Measurements from ENCODE around the gene SIM2. TPM values are rescaled to one million over a fixed set of nuclear protein-coding genes. Genes with fewer than 3 reads are reported as not detected.

Gene SIM2
- total RNA-seq, 4 donors from 2014 or later, result 0.36 TPM; not detected in 3

DNA sequence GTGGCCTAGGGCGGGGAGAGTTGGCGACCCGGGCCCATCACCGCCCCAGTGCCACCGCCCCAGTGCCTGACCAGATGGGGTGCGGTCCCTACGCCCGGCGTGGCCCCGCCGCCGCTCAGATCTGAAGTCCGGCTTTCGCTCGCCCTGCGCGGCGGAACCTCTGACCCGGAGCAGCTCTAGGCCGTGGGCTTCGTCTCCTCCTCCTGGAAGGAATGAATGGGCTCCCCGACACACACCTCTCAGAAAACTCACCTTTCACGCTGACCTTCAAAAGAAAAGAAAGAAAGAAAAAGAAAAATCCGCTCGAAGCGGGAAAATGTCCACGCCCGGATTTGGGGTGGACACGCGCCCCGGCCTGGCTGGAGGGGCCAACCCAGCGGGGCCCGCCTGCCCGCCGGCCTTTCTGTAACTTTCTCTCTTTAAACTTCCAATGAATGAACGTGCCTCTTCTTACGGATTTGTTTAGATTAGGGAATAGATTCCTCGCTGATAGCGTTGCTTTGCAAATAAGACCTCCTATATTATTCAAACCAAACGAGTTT lies 5.4 kb upstream of the SIM2 start:
- 12 to 17% methylated on average over 35 to 36 of the region's 40 CpGs for WGBS, 2 donors
- no peak for DNase-seq (ENCODE audit: low spot score in 2 of 2)
- intact Hi-C loops (cut with DNase I; ENCODE audit: low total_unique reads), result no loop called here
- no peak overlapping the region for H3K4me3 ChIP-seq (ENCODE audit: low read depth, poor library complexity, severe bottlenecking)
- no peak for TF ChIP-seq POLR2A (IDR thresholded peaks at IDR 0.05)
- TF ChIP-seq, protein P1, sequence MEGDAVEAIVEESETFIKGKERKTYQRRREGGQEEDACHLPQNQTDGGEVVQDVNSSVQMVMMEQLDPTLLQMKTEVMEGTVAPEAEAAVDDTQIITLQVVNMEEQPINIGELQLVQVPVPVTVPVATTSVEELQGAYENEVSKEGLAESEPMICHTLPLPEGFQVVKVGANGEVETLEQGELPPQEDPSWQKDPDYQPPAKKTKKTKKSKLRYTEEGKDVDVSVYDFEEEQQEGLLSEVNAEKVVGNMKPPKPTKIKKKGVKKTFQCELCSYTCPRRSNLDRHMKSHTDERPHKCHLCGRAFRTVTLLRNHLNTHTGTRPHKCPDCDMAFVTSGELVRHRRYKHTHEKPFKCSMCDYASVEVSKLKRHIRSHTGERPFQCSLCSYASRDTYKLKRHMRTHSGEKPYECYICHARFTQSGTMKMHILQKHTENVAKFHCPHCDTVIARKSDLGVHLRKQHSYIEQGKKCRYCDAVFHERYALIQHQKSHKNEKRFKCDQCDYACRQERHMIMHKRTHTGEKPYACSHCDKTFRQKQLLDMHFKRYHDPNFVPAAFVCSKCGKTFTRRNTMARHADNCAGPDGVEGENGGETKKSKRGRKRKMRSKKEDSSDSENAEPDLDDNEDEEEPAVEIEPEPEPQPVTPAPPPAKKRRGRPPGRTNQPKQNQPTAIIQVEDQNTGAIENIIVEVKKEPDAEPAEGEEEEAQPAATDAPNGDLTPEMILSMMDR (IDR thresholded peaks at IDR 0.05), result no peak

DNA sequence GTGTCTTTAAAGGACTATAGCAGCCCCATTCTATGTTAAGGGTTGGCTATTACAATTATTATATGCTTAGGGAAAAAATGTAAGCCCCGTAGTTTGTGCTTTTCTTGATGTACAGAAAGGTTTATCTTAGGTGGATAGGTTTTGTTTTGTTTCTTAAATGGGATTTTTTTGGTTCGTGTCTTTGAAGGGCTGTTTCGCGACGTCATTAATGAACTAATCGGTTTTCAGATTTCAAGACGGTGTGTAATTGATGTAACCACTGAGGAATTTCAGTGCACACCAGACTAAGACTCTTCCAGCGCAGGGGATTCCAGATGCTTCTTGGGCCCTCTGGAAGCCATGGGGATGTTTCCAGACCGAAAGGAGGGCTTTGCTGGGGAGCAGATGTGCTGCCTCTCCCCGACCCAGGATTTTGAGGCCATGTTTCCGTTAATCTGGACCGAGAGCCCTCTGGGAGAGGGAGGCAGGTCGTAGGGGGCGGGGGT lies 4.8 kb upstream of the SIM2 start:
- WGBS, 2 donors, result 14% methylated on average over 14 of the region's 14 CpGs
- no peak for DNase-seq (ENCODE audit: low spot score in 2 of 2)
- intact Hi-C loops (cut with DNase I; ENCODE audit: low total_unique reads), result no loop called here
- no peak overlapping the region for H3K4me3 ChIP-seq (ENCODE audit: low read depth, poor library complexity, severe bottlenecking)
- TF ChIP-seq, protein P1 (IDR thresholded peaks at IDR 0.05), result no peak
- TF ChIP-seq POLR2A (IDR thresholded peaks at IDR 0.05), result no peak

DNA sequence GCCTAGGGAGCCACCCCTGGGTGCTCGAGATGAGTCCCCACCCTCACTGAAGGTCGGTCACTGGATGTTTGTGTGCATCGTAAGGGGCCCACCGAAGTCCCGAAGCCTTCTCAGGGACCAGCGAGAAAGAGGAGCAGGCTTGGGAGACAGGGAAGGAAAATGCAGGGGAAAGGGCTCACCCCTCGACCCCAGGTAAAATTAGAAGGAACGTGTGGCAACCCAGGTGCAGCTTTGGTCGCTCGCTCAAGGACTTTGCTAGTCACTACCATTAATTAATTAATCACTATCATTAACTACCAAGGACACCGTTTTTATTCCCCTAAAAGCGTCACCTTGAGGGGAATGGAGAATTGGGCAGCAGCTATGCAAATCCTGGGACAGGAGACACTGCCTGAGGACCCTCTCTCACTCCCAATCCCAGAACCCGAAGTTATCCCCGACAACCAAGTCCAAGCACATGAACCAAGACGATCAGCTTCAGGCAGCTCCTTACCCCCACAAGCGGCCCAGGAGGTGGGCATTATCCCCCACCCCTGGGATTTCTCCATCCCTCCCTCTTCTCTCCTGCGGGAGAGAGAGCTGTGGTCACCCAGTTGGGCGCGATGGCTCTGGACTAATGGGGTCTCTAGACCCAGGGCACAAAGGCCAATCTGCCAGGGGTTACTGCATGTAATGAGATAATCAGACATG lies 4.2 kb upstream of the SIM2 start:
- WGBS, 2 donors, result 12 to 18% methylated on average over 19 of the region's 19 CpGs
- no peak for TF ChIP-seq POLR2A (IDR thresholded peaks at IDR 0.05)
- TF ChIP-seq, protein P1 (IDR thresholded peaks at IDR 0.05), result no peak
- no peak overlapping the region for H3K4me3 ChIP-seq (ENCODE audit: low read depth, poor library complexity, severe bottlenecking)
- DNase-seq (ENCODE audit: low spot score in 2 of 2), result no peak
- intact Hi-C loops (cut with DNase I; ENCODE audit: low total_unique reads), result no loop called here

DNA sequence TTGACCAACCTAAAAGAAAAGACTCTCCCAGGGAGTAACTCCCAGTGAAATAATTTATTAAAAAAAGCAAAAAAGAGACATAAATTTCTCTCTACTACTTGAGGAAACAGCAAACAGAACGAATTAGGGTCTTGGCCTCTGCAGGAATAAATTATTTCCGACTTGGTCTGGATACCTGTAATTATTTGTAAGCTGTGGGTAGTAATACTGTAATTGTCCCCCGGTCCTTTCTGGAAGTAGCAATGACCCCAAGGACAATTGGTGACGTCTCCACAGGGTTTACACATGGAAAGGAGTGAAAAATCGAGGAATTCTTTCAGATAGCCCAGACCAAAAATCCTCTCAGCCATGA lies 3.7 kb upstream of the SIM2 start:
- DNase-seq (ENCODE audit: low spot score in 2 of 2), result no peak
- intact Hi-C loops (cut with DNase I; ENCODE audit: low total_unique reads), result no loop called here
- TF ChIP-seq, protein P1 (IDR thresholded peaks at IDR 0.05), result no peak
- no peak for TF ChIP-seq POLR2A (IDR thresholded peaks at IDR 0.05)
- H3K4me3 ChIP-seq (ENCODE audit: low read depth, poor library complexity, severe bottlenecking), result no peak overlapping the region
- WGBS, 2 donors, result 38 to 41% methylated on average over 5 of the region's 5 CpGs

DNA sequence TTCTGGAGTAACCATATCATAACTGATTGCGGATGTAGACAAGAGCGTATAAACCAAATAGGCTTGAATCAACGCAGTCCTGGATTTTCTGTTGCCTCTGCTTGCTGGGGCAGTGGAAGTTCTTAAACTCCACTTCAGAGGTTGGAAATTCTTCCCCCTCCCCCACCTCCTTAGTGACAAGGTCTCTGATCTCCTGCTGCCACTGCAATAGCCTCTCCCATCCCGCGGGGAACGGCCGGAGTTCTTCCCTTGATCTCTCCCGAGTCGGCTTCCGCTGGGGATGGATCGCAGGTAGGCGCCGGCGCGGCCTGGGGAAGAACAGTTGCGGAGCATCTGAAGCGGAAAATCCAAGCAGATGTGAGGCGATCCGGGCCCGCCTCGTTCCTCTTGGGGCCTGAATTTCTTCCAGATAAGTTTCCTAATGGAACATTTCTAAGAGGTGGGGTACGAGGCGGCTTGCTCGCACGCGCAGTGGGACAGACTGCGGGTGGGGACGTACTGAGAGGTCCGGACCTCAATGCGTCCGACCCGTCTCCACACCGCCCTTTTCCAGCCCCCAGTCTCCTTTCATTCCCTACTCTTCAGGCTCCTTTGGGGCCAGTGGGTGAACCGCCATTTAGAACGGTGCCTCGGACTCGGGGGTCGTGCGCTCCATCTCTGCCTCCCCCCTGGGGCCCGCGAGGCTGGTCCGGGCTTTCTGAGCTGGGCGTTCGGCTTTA lies 3.1 kb upstream of the SIM2 start:
- no peak for TF ChIP-seq POLR2A (IDR thresholded peaks at IDR 0.05)
- TF ChIP-seq, protein P1 (IDR thresholded peaks at IDR 0.05), result no peak
- H3K4me3 ChIP-seq (ENCODE audit: low read depth, poor library complexity, severe bottlenecking), result no peak overlapping the region
- intact Hi-C loops (cut with DNase I; ENCODE audit: low total_unique reads), result no loop called here
- DNase-seq (ENCODE audit: low spot score in 2 of 2), result no peak
- 7 to 12% methylated on average over 44 of the region's 44 CpGs for WGBS, 2 donors

All from lower leg skin (tissue), 4 donors.